Activated naive CD8-positive, alpha-beta T cell treated with anti-CD3 and anti-CD28 coated beads, Interleukin-2, amount 50 U/mL, for 16 hours (primary cell): Measurements from ENCODE around the gene DCLK3.

Experiments
- DNase-seq: peaks from one replicate; pipeline ENCODE4 v3.0.0-alpha.2; 2020; ENCODE audit warnings: low read depth, low spot score

The DCLK3 gene

GRCh38 chr3:36709281-36709680 lies 55.1 kb downstream of the DCLK3 start:
- no peak for DNase-seq

GRCh38 chr3:36707623-36708409 lies 56.5 kb downstream of the DCLK3 start:
- DNase-seq = no peak

GRCh38 chr3:36705015-36705414 lies 59.3 kb downstream of the DCLK3 start:
- no peak for DNase-seq

GRCh38 chr3:36704280-36704679 lies 60.1 kb downstream of the DCLK3 start:
- DNase-seq = no peak

GRCh38 chr3:36701249-36701572 lies 63.1 kb downstream of the DCLK3 start:
- no peak for DNase-seq

- no peak for DNase-seq
These were observed 63.7 kb downstream of the DCLK3 start for GRCh38 chr3:36700537-36701248.

- DNase-seq = no peak
These were observed 66.0 kb downstream of the DCLK3 start for GRCh38 chr3:36698314-36698713.

- no peak for DNase-seq
These were observed 66.9 kb downstream of the DCLK3 start for GRCh38 chr3:36697229-36698001.

- no peak for DNase-seq
These were observed 67.6 kb downstream of the DCLK3 start for GRCh38 chr3:36696799-36697198.

- no peak for DNase-seq
These were observed 68.6 kb downstream of the DCLK3 start for GRCh38 chr3:36695769-36696137.

GRCh38 chr3:36695113-36695768 lies 69.1 kb downstream of the DCLK3 start:
- DNase-seq = no peak

GRCh38 chr3:36693670-36694069 lies 70.7 kb downstream of the DCLK3 start:
- DNase-seq = no peak

- DNase-seq = no peak
These were observed 74.8 kb downstream of the DCLK3 start for GRCh38 chr3:36689560-36689959.

- DNase-seq = no peak
These were observed 75.5 kb downstream of the DCLK3 start for GRCh38 chr3:36688815-36689214.

- DNase-seq = no peak
These were observed 77.8 kb downstream of the DCLK3 start for GRCh38 chr3:36686516-36686915.

GRCh38 chr3:36681867-36682266 lies 82.5 kb downstream of the DCLK3 start:
- no peak for DNase-seq

GRCh38 chr3:36680952-36681351 lies 83.4 kb downstream of the DCLK3 start:
- no peak for DNase-seq

- DNase-seq = no peak
These were observed 84.8 kb downstream of the DCLK3 start for GRCh38 chr3:36679384-36680200.

GRCh38 chr3:36678216-36679013 lies 85.9 kb downstream of the DCLK3 start:
- no peak for DNase-seq

GRCh38 chr3:36677331-36678007 lies 86.9 kb downstream of the DCLK3 start:
- no peak for DNase-seq
